Activated naive CD4-positive, alpha-beta T cell treated with Interleukin-2 at 50 U/mL for 16 hours (primary cell): ENCODE data around the gene MAP4K4.

Source experiments
- DNase-seq: peaks from one replicate; pipeline ENCODE4 v3.0.0-alpha.2; 2020

MAP4K4 gene

DNA sequence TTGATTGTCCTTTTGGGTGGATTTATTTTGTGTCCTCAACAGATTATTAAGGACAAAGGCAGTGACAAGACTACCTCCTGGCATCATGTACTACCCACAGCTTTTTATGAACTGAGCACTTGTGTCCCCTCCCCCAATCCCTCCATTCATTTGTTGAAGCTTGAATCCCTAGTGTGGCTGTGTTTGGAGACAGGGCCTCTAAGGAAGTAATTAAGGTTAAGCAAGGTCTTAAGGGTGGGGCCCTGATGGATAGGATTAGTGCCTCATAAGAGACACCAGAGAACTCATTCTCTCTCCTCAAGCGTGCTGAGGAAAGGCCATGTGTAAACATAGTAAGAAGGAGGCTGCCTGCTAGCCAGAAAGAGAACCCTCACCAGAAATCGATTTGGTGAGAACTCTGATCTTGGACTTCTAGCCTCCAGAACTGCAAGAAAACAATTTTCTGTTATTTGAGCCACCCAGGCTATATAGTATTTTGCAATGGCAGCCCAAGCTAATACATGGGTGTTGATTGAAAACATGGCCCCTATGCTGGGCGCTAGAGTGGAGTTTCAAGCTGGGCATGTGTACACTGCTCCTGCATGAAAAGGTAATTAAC lies 3.4 kb upstream of the MAP4K4 start:
- no peak for DNase-seq

DNA sequence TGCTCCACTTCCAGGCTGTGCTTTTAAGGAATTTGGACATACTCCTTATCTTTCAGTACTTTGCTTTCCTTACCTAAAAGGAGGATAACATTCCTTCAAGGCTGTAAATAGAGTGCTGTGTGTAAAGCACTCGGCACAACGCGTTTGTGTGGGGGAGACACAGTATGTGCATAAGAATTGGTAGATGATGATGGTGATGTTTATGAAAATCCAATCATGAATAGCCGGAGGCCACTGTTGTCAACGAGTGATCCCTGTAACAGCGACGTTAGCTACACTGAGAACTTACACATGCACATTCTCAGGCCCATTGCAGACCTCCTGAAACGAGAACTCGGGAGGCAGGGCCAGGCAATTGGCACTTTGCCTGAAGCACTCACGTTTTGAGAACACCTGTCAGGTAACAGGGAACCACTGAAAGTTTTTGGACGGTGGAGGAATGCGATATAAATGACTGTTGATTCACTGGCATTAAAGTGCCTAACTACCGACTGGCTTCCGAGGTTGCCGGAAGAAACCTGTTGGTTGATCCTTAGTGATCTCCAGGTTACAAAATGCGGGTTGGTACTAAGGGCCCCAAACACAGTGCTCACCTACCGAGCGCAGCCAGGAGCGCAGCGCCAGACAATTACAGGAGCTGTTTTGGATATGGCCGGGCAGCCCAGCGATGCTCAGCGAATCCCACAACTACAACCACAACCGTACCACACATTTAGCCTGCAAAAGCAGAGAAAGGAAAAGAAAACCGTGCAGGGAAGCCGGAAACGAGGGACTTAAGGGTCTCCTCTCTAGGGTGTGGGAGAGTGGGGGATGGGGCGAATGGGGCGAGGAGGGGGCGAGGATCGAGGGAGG lies 1.0 kb upstream of the MAP4K4 start:
- DNase-seq, result no peak

DNA sequence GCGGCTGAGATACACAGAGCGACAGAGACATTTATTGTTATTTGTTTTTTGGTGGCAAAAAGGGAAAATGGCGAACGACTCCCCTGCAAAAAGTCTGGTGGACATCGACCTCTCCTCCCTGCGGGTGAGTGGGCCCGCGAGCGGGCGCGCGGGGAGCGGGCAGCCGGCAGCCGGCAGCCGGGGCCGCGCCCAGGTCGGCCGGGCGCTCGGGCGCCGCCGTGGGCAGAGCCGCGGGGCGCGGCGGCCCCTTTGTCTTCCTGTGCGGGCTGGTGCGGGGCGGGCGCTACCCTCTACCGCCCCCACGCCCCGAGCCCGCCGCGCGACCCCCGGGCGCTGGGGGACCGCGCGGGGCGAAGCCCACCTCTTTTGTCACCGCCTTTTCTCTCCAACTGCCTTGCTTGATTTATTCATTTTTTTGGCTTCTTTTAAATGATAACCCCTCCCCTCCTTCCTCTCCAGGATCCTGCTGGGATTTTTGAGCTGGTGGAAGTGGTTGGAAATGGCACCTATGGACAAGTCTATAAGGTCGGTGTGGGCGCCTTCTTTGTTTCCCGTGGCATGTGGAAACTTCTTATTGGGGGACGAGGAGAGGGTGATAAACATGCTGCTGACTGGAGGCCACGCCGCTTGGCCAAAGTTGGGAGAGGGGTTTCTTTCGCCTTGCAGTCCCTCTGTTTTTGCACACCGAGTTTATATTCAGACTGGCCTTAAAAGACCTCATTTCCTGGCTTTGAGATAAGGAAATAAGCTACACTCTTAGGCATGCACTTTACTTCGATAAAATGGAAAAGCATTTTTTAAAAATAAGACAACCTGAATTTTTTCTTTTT lies 722 bp downstream of the MAP4K4 start:
- DNase-seq, result peak; percentile 33

DNA sequence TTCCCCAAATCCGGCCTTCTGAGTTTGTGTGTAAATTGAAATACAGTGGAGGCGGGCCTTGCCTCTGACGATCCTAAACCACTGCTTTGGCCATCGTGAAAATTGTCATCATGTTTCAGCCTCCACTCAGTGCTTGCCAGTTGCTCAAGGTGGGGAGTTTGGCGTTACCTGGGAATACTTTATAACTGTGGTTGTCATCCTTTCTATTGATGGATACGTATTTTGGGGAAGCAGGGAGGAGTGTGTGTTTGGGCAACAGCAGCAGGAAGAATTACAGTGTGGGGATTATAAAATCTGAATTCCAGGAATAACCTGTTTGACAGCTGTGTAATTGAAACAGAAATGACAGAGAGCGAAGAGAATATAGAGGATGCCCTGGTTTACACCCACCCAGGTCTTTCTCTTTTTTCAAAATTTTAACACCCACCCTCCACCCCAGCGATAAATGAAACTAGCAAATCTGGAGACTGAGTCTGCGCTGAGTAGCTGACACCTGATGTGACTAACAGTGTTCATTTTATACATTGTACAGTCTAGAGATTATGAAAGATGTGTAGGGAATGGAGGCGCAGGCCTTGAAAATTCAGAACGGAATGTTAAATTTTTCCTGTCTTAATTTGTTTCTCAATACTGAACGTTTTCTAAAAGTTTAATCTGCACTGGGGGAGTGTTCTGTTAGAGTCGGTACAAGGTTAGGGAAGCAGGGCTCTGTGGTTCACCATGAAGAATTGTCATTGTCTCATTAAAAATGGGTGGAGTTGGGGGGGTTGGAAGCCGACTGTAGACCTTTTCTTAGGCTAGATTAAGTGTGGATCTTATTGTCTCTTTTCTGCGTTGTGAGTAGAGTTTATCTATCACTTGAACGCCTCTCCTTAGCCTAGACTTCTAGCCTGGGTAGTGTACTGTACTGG lies 1.6 kb downstream of the MAP4K4 start:
- DNase-seq, result peak; percentile 52

DNA sequence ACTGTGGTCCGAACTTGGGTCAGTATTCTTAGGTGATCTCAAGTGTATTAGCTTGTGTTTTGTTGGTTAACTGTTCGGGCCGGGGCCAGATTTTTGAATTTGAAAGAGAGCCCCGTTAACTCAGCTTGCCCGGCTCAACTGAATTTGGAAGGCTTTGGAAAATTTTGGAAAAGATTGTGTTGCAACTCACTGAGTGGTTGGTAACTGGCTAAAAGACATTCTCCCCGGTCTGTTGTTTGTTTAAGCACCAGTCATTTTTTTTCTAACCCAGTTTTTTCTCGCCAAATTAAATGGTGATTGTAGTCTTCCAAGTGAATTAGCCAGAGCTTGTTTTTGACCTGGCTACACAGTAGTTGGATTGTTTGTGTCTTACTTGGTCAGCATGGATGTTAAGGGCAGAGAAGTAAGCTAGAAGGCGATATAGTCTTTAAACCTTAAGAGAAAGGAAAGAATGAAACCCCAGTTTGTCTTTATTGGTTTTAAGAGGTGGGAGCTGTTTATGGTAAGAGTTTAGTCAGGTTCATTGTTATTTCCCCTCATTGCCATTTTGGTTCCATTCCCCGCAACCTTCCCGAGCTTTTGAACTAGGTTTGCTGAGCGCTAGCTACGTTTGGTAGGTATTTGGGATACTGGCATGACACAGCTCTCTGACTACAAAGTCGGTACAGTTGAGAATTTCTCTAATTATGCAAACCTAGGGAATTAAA lies 2.4 kb downstream of the MAP4K4 start:
- DNase-seq, result no peak

DNA sequence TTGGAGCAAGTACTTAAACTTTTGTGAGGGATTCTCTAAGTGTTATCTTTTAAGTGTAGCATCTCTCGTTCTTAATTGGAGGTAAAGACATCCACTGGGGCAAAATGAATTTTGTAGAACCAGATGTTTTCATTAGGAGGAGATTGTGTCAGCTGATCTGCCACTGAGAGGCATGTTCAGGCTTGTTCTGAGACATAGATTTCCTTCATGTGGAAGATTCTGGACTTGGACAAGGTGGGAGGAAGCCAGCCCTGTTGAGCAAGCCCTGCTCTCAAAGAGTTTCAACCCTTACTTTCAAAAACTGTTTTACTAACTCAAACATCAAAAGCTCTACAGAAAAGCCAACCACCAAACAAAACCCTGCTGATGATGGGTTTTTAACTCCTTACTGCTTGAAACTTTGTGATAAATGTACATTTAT lies 6.5 kb downstream of the MAP4K4 start:
- DNase-seq, result peak; percentile 33

DNA sequence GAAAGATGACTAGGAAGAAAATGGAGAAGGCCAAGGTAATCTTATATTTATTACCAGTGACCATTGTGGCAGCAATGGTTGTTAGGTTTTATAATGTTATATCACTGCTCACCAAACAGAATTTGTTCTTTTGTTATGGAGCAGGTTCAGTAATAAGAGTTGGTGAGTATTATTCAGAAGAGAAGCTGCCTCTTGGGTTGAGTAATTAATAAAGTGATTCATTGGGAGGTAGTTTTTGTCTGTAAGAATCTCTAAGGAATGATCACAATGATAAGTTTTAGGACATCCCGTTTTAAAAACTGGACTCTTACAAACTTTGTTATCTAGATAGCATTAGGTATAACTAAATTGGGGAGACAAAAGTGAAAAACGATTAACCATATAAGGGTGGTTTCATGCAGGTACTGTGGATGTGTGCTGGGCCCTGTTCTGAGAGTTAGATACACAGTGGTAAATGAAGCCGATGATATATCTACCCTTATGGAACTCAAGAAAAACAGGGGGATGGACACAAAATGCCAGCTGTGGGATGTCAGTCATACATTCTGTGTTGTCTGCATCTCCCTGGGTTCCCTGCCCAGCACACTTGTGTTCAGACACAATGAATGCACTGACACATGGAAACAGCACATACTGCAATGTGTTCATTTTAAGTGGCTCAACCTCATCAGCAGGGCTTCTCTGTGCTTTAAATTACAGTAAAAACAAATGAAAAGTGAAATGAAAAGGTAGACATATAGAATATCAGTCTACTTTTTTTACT lies 7.5 kb downstream of the MAP4K4 start:
- DNase-seq, result no peak

DNA sequence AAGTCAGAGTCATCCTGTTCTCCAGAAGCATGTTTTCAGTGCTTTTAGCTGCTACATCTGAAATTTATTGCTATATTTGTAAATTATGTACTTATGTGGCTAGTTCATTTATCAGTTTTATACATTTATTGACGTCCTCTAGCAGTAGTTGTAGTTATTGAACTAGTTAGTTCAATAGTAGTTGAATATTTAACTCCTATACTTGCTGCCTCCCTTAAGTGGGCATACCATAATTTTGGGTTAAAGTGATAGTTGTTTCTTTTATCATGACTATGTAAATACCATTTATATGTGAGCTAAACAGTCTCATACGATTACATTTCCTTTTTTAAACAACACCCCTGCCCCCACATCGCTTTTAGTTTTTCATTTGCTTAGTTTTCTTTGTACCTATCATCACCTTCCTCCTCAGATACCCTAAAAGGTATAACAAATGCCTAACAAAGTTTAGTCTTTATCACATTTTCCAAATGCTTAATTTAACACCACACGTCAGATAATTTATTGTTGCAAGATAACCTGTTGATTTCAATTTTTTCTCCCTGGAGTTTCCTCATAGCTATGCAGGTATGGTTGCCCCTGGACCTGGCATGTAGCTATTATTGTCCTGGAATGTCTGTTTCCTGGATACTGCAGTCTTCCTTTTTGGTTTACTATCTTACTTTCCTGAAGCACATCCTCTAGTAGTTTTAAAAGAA lies 8.8 kb downstream of the MAP4K4 start:
- DNase-seq, result no peak

DNA sequence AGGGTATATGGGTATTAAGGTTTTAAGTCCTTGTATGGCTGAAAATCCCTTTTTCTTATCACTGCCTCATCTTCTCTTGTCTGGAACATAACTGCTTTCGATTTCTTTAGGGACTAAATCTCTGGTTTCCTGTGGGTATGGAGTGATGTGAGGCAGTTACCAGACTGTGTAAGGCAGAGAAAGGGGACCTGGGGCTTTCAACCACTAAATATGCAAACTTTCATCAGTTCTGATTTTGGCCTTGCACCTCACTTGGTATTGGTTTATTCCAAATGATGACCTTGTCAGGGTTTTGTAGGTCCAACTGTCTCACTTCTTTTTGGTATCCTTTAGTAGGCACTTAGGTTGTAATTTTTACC lies 9.3 kb downstream of the MAP4K4 start:
- DNase-seq, result no peak

DNA sequence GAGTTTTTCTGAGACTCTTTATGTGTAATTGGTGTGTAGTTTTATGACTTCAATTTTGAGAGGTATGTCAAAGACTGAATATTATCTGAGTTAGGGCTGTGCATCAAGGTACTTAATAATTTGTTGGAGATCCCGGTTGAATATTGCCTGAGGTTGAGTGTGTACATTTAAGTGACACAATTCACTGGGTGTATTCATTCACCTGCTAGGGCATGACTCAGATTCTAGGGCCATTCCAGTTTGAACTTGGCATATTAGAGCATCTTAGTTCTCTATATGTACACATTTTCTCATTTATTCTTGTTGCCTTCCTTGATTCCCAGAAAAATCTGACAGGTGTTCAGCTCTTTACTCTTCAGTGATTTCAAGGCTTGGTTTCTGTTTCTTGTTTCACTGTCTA lies 12.5 kb downstream of the MAP4K4 start:
- DNase-seq, result no peak

DNA sequence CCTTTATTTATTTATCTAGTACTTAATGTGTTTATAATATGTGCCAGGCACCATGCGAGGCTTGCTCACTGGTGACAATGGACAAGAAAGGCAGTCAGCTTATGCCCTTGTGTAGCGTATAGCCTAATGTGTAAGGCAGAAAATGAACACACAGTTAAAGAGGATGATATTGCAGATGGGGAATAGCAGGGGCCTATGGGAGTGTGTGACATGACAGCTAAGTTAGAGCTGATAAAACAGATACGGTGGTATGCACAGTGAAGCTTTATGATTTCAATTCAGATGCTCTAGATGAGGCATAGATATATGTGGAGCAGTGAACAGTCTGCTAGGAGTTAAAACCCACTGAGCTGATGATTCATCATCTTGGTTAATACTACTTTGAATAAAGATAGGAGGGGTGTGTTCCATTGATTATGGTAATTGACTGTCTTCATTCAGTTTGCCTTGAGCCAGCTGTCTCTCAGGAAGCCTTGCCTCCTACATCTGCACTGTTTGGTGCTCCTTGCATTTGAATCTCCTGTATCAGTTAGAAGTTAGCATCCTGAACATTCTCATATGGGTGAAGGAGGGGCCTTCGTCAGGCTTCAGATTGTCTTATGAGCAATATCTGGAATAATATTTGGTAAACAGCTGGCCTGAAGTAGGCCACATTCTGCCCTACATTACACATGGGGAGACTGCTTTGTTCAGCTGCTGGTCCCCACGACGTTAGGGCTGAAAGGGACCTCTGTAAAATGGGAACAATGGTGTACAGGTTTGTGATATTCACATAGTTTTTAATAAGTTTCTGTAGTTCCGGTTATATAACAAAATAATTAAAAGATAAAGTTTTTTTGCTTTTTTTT lies 13.2 kb downstream of the MAP4K4 start:
- no peak for DNase-seq

DNA sequence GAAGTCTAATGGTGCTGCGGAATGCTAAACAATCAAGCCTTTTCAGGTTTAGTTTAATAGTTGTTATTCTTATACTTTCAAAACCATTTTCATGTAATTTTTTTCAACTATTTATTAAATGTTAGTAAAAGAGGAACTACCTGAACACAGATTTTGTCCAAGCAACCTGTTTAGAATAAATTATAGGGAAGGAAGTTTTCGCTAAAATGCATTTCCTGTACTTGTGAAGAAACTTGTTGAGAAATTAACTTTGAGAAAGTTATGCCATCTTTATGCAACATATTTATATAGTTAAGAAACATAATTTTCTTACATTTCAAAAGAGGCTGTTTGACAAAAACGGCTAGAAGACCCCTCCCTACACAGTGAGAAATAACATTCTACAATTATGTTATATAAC lies 16.6 kb downstream of the MAP4K4 start:
- DNase-seq, result no peak

DNA sequence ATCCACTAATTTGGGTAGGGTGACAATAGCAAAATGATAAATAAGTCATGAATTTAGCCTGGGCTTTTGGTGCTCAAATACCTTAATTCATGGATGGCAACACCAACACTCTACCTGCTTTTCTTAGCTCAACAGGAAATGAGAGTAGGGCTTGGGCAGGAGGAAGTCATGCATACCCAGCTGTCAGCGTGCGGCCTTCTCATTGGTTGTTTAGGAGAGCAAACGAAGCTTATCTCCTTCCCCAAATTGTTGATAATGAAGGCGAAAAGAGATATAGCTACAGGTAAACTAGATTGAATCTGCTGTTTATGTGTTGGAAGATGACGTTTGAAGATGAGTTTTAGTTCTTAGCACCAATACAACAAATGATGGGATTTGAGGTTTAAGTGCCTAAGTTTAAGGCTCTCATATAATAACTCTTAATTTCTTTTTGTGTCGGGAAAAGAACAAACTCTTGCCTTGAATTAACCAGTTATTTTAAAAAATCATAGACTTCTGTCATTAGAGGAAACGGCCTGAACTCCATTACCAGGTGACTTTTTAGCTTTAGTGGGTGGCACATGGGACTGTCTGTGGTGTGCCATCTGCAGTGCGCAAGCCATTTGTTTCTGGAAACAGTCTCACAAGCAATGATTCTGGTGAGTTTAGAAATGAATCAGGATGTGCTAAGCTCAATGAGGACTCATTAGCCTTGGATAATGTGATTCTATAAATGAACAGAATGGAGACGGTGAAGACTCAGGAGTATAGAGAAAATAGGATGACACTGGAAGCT lies 19.8 kb downstream of the MAP4K4 start:
- peak; percentile 49 for DNase-seq

DNA sequence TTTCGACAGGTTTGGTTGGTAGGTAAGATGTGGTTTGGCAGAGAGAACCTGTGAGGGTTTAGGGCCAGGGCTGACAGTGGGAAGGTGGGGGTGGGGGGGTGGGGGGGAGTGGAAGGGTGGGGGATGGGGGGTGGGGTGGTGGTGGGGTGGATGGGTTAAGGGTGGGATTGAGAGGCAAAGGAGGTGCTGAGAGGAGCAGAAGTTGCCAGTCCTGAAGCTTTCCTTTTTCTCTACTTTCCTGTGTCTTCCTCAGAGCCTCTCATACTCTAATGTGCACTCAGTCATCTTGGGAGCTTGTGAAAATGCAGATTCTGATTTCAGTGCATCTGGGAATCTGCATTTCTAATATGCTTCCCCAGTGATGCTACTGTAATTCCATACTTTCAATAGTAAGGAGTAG lies 21.0 kb downstream of the MAP4K4 start:
- DNase-seq, result no peak

DNA sequence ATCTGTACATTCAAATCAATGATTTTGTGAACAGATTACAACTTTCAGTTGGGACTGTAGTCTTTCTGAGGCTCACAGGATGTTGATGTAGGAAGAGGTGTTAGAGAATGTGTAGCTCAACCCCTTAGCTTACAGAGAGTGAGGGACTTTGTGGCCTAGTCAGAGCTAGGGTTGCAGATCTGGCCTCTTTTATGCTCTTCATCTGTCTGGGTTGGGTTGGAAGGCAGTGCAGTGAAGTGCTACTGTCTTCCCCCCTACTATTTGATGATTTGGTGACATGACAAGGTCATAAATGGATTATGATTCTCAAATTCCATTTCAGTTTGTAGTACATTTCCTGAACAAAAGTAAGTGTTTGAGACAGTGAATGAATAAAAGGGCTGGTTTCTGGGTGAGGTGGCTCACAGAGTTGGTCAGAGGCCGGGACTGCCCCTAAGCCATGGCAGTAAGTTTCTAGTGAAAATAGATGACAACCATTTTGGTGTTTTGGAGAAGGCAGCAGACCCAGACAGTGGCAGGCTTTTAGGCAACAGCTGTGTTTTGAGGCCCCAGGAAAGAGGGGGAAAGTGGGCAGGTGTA lies 21.6 kb downstream of the MAP4K4 start:
- peak; percentile 67 for DNase-seq

DNA sequence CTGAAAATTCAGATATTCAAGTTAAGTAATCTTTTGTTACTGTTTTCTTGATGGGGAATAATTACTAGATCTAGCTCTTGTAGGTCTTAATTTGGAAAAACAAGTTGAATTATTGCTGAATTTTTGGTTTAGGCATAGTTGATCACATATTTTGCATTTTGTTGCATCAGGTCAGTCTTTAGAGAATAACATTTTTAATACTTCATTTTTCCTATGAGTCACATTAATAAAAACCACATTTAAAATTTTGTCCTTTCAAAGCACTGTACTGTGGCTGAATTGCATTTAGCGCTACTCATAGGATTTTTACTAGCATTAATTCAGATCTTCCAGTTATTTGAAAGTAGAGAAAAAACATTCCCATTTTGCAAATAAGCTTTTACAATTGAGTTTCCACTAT lies 23.2 kb downstream of the MAP4K4 start:
- DNase-seq, result no peak

DNA sequence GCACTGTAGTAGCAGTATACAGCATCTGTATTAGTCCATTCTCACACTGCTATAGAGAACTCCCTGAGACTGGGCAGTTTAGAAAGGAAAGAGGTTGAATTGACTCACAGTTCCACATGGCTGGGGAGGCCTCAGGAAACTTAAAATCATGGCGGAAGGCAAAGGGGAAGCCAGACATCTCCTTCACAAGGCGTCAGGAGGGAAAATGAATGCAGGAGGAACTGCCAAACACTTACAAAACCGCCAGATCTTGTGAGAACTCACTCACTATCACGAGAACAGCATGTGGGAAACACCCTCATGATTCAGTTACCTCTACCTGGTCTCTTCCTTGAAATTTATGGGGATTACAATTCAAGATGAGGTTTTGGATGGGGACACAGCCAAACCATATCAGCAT lies 25.4 kb downstream of the MAP4K4 start:
- no peak for DNase-seq

DNA sequence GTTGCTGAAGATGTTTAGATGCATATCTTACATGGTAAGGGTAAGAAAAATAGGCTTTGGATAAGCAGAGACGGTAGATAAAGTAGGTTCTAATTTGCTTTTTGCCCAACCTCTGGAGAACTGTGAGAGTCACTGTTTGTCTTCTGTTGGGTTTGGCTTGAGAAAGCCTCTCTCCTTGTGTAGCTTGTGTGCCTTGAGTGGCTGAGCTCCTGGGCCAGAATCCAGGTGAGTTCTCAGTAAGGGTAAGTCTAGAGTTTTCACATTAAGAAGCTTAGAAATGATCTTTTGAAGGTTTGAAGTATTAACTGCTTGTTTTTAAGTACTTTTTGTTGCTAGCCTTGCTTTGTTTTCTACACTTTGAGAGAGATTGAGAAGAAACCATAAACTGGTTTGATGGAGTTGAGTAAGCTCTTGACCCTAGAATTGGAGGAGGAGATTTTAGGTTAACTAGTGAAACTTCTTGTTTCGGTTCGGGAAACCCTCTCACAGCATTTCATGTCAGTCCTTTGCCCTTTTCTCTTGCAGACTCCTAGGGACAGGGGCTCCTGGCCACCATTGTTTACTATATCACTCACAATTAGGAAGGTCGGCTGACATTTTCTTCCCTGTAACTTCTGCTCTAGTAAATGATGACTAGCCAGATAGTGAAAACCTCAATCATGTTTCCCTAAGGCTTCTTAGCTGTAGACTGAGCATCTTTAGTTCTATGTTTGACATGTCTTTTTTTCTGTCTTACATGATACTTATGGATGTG lies 26.0 kb downstream of the MAP4K4 start:
- no peak for DNase-seq
